ENCODE measurements around the gene OR5V1. TPM values are rescaled to one million over a fixed set of nuclear protein-coding genes. Genes with fewer than 3 reads are reported as not detected.
"Not testable (repeated sequence)": the region's sequence is repeated elsewhere in the genome, so short reads cannot be mapped to it uniquely, and the experiment has no call there.

OR5V1 gene
- total RNA-seq, 6 experiments from 2014 or later: not detected

DNA sequence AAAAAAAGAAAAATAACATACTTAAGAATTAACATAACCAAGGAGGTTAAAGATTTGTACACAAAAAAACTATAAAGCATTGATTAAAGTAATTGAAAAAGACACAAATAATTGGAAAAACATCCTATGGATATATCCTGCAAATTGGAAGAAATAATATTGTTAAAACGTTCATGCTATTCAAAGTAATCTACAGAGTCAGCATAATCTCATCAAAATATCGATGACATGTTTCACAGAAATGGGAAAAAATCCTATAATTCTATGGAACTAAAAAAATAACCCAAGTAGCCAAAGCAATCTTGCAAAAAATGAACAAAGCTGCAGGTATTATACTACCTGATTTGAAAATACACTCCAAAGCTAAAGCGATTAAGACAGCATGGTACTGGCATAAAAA lies 23.3 kb downstream of the OR5V1 start:
- no peak for DNase-seq
- Mint-ChIP-seq H3K36me3 (ENCODE audit: low read depth) (no peaks in the 10 kb centered on the region), H3K4me1 (ENCODE audit: low read depth) (no peaks in the 10 kb centered on the region), H3K9me3 (peaks cover 30% of the 10 kb centered on the region), H3K27me3 (ENCODE audit: insufficient read depth) (peaks cover 1% of the 10 kb centered on the region; the same call in 1 of the 2 replicates), H3K4me3 (no peak overlapping the region), H3K27ac (no peak overlapping the region)
- TF ChIP-seq, protein P1, sequence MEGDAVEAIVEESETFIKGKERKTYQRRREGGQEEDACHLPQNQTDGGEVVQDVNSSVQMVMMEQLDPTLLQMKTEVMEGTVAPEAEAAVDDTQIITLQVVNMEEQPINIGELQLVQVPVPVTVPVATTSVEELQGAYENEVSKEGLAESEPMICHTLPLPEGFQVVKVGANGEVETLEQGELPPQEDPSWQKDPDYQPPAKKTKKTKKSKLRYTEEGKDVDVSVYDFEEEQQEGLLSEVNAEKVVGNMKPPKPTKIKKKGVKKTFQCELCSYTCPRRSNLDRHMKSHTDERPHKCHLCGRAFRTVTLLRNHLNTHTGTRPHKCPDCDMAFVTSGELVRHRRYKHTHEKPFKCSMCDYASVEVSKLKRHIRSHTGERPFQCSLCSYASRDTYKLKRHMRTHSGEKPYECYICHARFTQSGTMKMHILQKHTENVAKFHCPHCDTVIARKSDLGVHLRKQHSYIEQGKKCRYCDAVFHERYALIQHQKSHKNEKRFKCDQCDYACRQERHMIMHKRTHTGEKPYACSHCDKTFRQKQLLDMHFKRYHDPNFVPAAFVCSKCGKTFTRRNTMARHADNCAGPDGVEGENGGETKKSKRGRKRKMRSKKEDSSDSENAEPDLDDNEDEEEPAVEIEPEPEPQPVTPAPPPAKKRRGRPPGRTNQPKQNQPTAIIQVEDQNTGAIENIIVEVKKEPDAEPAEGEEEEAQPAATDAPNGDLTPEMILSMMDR (IDR thresholded peaks at IDR 0.05): no peak

DNA sequence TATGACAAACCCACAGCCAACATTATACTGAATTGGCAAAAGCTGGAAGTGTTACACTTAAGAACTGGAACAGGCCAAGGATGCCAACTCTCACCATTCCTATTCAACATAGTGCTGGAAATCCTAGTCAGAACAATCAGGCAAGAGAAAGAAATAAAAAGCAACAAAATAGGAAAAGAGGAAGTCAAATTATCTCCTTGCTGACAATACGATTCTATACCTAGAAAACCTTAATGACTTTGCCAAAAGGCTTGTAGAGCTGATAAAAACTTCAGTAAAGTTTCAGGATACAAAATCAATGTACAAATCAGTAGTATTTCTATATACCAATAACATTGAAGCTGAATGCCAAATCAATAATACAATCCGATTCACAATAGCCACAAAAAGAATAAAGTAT lies 32.4 kb downstream of the OR5V1 start:
- no peaks in the 10 kb centered on the region for H3K36me3 Mint-ChIP-seq (ENCODE audit: low read depth)

DNA sequence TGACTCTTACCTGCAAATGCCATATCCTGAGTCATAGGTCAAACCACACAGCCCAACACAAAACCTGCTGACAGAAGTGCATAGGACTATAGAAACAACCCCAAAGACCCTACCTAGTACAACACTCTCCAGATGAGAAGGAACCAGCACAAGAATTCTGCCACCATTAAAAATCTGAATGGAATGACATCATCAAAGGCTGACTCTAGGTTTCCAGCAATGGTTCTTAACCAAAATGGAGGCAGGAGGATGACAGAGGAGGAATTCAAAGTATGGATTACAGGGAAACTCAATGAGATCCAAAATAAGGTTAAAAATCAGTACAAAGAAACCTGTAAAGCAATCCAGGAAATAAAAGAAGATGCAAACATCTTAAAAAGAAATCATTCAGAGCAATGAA lies 36.0 kb downstream of the OR5V1 start:
- no peak for DNase-seq
- Mint-ChIP-seq H3K27ac (no peak overlapping the region), H3K27me3 (ENCODE audit: insufficient read depth) (no peaks in the 10 kb centered on the region; the same call in none of the 2 replicates), H3K4me3 (no peak overlapping the region), H3K9me3 (peaks cover 47% of the 10 kb centered on the region), H3K4me1 (ENCODE audit: low read depth) (no peaks in the 10 kb centered on the region), H3K36me3 (ENCODE audit: low read depth) (no peaks in the 10 kb centered on the region)
- TF ChIP-seq, protein P1 (IDR thresholded peaks at IDR 0.05): no peak

More for the DNA sequence above, 32.4 kb downstream of the OR5V1 start:
- no peaks in the 10 kb centered on the region; the same call in 1 of the 2 replicates for H3K27me3 Mint-ChIP-seq (ENCODE audit: insufficient read depth)
- H3K4me1 Mint-ChIP-seq (ENCODE audit: low read depth): no peaks in the 10 kb centered on the region
- no peak overlapping the region for H3K27ac Mint-ChIP-seq
- peaks cover 34% of the 10 kb centered on the region for H3K9me3 Mint-ChIP-seq
- no peak for DNase-seq
- TF ChIP-seq, protein P1 (IDR thresholded peaks at IDR 0.05): no peak
- no peak overlapping the region for H3K4me3 Mint-ChIP-seq

DNA sequence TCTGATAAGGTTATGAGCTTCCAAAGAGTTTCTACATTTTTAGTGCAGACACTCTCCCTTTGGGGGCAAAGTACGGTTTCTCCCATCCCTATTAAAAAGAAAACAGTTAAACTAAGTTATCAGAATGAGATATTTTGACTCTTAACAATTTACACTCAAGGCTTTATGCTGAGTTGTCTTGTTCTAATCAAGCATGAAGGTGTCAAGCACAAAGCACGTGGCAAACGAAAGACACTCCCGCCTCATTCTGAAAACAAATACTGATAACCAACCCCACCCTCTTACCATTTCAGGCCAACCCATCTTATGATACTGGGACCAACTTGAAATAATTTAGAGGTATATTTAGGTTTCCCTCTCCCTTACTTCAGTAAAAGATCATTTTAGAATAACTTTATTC lies 42.9 kb downstream of the OR5V1 start:
- no peak overlapping the region for H3K27ac Mint-ChIP-seq
- TF ChIP-seq, protein P1 (IDR thresholded peaks at IDR 0.05): no peak
- no peaks in the 10 kb centered on the region for H3K36me3 Mint-ChIP-seq (ENCODE audit: low read depth)
- H3K4me1 Mint-ChIP-seq (ENCODE audit: low read depth): no peaks in the 10 kb centered on the region
- H3K27me3 Mint-ChIP-seq (ENCODE audit: insufficient read depth): no peaks in the 10 kb centered on the region; the same call in 1 of the 2 replicates
- no peak for DNase-seq
- peaks cover 56% of the 10 kb centered on the region for H3K9me3 Mint-ChIP-seq
- H3K4me3 Mint-ChIP-seq: no peak overlapping the region

DNA sequence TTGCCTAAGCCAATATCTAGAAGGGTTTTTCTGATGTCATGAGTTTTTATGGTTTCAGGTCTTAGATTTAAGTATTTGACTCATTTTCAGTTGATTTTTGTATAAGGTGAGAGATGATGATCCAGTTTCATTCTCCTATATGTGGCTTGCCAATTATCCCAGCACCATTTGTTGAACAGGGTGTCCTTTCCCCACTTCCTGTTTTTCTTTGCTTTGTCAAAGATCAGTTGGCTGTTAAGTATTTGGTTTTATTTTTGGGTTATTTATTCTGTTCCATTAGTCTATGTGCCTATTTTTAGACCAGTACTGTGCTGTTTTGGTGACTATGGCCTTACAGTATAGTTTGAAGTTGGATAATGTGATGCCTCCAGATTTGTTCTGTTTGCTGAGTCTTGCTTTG lies 45.3 kb downstream of the OR5V1 start:
- peaks cover 45% of the 10 kb centered on the region for H3K9me3 Mint-ChIP-seq
- H3K27me3 Mint-ChIP-seq (ENCODE audit: insufficient read depth); H3K27ac Mint-ChIP-seq; H3K4me3 Mint-ChIP-seq; DNase-seq; H3K36me3 Mint-ChIP-seq (ENCODE audit: low read depth); H3K4me1 Mint-ChIP-seq (ENCODE audit: low read depth): not testable (repeated sequence)

DNA sequence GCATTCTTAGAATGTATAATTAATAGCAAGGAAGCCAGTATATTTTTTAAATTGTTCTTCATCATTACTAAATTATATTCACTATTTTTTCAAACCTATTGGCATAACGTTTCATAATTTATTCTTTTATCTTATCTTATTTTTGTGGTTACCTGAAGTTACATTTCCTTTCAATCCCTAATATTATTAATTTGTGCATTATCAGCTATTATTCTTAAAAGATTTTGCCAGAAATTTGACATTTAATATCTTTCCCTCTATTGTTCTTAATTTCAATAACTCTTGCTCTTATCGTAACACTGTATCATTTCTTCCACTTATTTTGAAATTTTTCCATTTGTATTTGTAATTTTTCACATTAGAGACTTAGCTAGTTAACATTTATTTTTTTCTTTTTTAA lies 48.7 kb downstream of the OR5V1 start:
- H3K36me3 Mint-ChIP-seq (ENCODE audit: low read depth): no peaks in the 10 kb centered on the region
- no peaks in the 10 kb centered on the region for H3K4me1 Mint-ChIP-seq (ENCODE audit: low read depth)
- no peak overlapping the region for H3K4me3 Mint-ChIP-seq
- H3K27me3 Mint-ChIP-seq (ENCODE audit: insufficient read depth): no peaks in the 10 kb centered on the region
- DNase-seq: no peak
- H3K27ac Mint-ChIP-seq: no peak overlapping the region
- H3K9me3 Mint-ChIP-seq: peaks cover 22% of the 10 kb centered on the region
- TF ChIP-seq, protein P1 (IDR thresholded peaks at IDR 0.05): no peak

Other genes starting within 250 kb of the OR5V1 start
- gene OR2J2, start 198.0 kb downstream of the OR5V1 start, total RNA-seq (2021; fragmentation: NEBNext Ultra II Directional; extraction: Animal tissue kit (Norgen Biotek cat#: 25700)): not detected
- not detected for gene OR14J1, start 67.2 kb downstream of the OR5V1 start, total RNA-seq (2021; fragmentation: NEBNext Ultra II Directional; extraction: Animal tissue kit (Norgen Biotek cat#: 25700))
- not detected for gene OR12D3, start 6.4 kb upstream of the OR5V1 start, total RNA-seq (2021; fragmentation: NEBNext Ultra II Directional; extraction: Animal tissue kit (Norgen Biotek cat#: 25700))
- gene OR12D2, start 26.8 kb upstream of the OR5V1 start, total RNA-seq (2021; fragmentation: NEBNext Ultra II Directional; extraction: Animal tissue kit (Norgen Biotek cat#: 25700)): not detected
- gene OR12D1, start 46.1 kb upstream of the OR5V1 start, total RNA-seq (2021; fragmentation: NEBNext Ultra II Directional; extraction: Animal tissue kit (Norgen Biotek cat#: 25700)): not detected
- gene OR10C1, start 70.4 kb upstream of the OR5V1 start, total RNA-seq (2021; fragmentation: NEBNext Ultra II Directional; extraction: Animal tissue kit (Norgen Biotek cat#: 25700)): not detected
- not detected for gene OR11A1, start 88.2 kb upstream of the OR5V1 start, total RNA-seq (2021; fragmentation: NEBNext Ultra II Directional; extraction: Animal tissue kit (Norgen Biotek cat#: 25700))
- not detected for gene OR2H1, start 88.3 kb upstream of the OR5V1 start, total RNA-seq (2021; fragmentation: NEBNext Ultra II Directional; extraction: Animal tissue kit (Norgen Biotek cat#: 25700))
- not detected for gene MAS1L, start 119.1 kb upstream of the OR5V1 start, total RNA-seq (2021; fragmentation: NEBNext Ultra II Directional; extraction: Animal tissue kit (Norgen Biotek cat#: 25700))
- gene UBD, start 190.9 kb upstream of the OR5V1 start, total RNA-seq (2021; fragmentation: NEBNext Ultra II Directional; extraction: Animal tissue kit (Norgen Biotek cat#: 25700)): not detected
- not detected for gene OR2H2, start 216.3 kb upstream of the OR5V1 start, total RNA-seq (2021; fragmentation: NEBNext Ultra II Directional; extraction: Animal tissue kit (Norgen Biotek cat#: 25700))